B cell (primary cell): Measurements from ENCODE around the gene ANKRD13D.

Experiments used
- EZH2 ChIP-seq: IDR thresholded peaks from 2 replicates; pipeline ENCODE4 v1.6.1; 2012; ENCODE audit warnings: borderline replicate concordance, low read depth, mild to moderate bottlenecking, moderate library complexity, low read length; ENCODE audit not compliant: insufficient read depth, poor library complexity, severe bottlenecking
- TF ChIP-seq, protein P1 (sequence below): fragments of 200-600 bp; IDR thresholded peaks from one replicate; pipeline ENCODE4 v1.8.0; 2022; ENCODE audit warnings: antibody characterized with exemption, mild to moderate bottlenecking

DNA sequence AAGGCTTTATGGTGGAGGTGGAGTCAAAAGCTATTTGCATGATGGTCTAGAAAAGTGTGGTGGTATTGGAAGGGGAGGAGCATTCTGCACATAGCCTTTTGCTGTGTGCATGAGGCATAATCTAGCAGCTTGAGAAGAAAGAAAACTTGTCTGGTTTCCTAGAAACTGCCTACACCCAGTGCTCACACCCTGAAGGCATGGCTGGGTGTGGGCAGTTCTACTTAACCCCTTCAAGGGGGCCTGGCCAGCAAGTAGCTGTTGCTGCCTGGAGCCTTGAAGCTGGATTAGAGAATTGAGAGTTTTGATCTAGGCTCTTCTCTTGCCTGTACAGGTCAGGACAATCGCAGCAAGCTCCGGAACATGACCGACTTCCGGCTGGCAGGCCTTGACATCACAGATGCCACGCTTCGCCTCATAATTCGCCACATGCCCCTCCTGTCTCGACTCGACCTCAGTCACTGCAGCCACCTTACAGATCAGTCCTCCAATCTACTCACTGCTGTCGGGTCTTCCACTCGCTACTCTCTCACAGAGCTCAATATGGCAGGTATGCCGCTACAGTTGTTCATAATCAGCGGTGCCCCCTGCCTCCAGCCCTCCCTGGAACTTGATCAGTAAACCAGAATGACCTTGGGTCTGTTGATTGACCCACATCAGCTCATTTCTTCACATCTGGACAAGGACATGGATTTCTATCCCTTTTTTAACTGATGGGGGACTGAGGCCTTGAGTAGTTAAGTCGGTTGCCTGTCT is 35.1 kb upstream of the ANKRD13D start:
- TF ChIP-seq, protein P1, sequence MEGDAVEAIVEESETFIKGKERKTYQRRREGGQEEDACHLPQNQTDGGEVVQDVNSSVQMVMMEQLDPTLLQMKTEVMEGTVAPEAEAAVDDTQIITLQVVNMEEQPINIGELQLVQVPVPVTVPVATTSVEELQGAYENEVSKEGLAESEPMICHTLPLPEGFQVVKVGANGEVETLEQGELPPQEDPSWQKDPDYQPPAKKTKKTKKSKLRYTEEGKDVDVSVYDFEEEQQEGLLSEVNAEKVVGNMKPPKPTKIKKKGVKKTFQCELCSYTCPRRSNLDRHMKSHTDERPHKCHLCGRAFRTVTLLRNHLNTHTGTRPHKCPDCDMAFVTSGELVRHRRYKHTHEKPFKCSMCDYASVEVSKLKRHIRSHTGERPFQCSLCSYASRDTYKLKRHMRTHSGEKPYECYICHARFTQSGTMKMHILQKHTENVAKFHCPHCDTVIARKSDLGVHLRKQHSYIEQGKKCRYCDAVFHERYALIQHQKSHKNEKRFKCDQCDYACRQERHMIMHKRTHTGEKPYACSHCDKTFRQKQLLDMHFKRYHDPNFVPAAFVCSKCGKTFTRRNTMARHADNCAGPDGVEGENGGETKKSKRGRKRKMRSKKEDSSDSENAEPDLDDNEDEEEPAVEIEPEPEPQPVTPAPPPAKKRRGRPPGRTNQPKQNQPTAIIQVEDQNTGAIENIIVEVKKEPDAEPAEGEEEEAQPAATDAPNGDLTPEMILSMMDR, result no peak
- no peak for TF ChIP-seq EZH2
